Astrocyte of the spinal cord (primary cell): ENCODE results near the gene SLC5A2.

Experiments
- DNase-seq: peaks from one replicate; pipeline ENCODE4 v3.0.0; 2011; ENCODE audit warnings: low read depth, low spot score
- H3K4me3 ChIP-seq: 2 replicates; pipeline ENCODE4 v1.5.1; 2011; ENCODE audit warnings: low read depth, mild to moderate bottlenecking, low read length, moderate library complexity
- CTCF ChIP-seq: IDR thresholded peaks from 2 replicates; pipeline ENCODE4 v1.5.1; 2012; ENCODE audit warnings: low read depth, mild to moderate bottlenecking, low read length, inconsistent platforms
- in situ Hi-C: cut with HindIII; loops from 2 replicates; pipeline ENCODE4 v1.10.0; 2017; ENCODE audit warnings: low sequenced_read_pairs

SLC5A2 gene

GRCh38 chr16:31504159-31504558 lies 21.2 kb downstream of the SLC5A2 start:
- H3K4me3 ChIP-seq, result no peak overlapping the region
- TF ChIP-seq CTCF, result no peak
- in situ Hi-C loops, result no loop called here
- DNase-seq, result no peak

- in situ Hi-C loops, result no loop called here
- no peak overlapping the region for H3K4me3 ChIP-seq
- no peak for TF ChIP-seq CTCF
- no peak for DNase-seq
These were observed 22.6 kb downstream of the SLC5A2 start for GRCh38 chr16:31505483-31505882.

- in situ Hi-C loops, result no loop called here
- TF ChIP-seq CTCF, result no peak
- no peak for DNase-seq
- H3K4me3 ChIP-seq, result peak overlapping the region; percentile 98
These were observed 24.6 kb downstream of the SLC5A2 start for GRCh38 chr16:31507617-31507928.

GRCh38 chr16:31507929-31508705 lies 25.2 kb downstream of the SLC5A2 start, which contains the start of gene RUSF1:
Gene RUSF1 (minus strand): TSS chr16:31508391. CDS start chr16:31508373, 18 bp downstream.
- peak; percentile 93 for DNase-seq
- H3K4me3 ChIP-seq, result peak within 1 kb of the TSS; percentile 98
- in situ Hi-C loops, result no loop called here
- no peak for TF ChIP-seq CTCF

- DNase-seq, result no peak
- in situ Hi-C loops, result no loop called here
- no peak for TF ChIP-seq CTCF
- H3K4me3 ChIP-seq, result peak overlapping the region; percentile 98
These were observed 25.8 kb downstream of the SLC5A2 start for GRCh38 chr16:31508706-31509195.

- in situ Hi-C loops, result no loop called here
- H3K4me3 ChIP-seq, result no peak overlapping the region
- TF ChIP-seq CTCF, result no peak
- peak; percentile 59 for DNase-seq
These were observed 30.2 kb downstream of the SLC5A2 start for GRCh38 chr16:31513126-31513525.
